AG09319 (cell line): ENCODE data around the gene LSS.

Experiments
- DNase-seq: peaks from one replicate; pipeline ENCODE4 v3.0.0-alpha.2; 2010; ENCODE audit warnings: low read depth; ENCODE audit errors: extremely low read depth
- TF ChIP-seq, protein P1 (sequence below): IDR thresholded peaks from 2 replicates; pipeline ENCODE4 v1.5.1; 2011; ENCODE audit warnings: low read depth, mild to moderate bottlenecking, inconsistent platforms, low read length, moderate library complexity

The LSS gene

DNA sequence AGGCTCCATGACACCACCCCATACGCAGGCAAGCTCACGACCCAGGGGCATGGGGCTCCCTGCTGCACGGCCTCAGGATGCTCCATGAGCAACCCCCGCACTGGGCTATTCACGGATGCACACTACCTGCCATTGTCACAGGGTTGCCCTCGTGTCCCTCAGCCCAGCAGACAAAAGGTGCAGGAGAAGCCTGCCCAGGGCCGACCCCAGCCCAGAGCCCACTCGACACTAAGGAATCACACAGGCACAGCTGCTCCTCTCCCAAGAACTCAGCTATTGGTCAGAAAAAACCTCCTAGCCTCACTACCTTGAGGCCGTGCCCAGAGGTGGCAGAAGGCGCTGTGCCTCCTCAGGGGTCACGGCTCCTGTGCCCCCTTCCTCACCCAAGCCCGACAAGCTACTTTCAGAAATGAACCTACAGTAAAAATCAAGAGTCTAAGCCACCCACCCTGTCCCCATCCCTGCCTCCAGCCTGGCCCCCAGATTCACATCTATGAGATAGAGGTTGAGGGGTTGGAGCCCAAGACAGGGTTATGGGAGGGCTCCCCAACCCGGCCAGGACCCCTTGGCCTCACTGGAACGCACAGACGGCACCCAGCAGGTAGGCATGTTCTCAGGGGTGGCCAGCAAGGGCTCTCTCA is 38.0 kb downstream of the LSS start:
- TF ChIP-seq, protein P1, sequence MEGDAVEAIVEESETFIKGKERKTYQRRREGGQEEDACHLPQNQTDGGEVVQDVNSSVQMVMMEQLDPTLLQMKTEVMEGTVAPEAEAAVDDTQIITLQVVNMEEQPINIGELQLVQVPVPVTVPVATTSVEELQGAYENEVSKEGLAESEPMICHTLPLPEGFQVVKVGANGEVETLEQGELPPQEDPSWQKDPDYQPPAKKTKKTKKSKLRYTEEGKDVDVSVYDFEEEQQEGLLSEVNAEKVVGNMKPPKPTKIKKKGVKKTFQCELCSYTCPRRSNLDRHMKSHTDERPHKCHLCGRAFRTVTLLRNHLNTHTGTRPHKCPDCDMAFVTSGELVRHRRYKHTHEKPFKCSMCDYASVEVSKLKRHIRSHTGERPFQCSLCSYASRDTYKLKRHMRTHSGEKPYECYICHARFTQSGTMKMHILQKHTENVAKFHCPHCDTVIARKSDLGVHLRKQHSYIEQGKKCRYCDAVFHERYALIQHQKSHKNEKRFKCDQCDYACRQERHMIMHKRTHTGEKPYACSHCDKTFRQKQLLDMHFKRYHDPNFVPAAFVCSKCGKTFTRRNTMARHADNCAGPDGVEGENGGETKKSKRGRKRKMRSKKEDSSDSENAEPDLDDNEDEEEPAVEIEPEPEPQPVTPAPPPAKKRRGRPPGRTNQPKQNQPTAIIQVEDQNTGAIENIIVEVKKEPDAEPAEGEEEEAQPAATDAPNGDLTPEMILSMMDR = no peak
- no peak for DNase-seq

DNA sequence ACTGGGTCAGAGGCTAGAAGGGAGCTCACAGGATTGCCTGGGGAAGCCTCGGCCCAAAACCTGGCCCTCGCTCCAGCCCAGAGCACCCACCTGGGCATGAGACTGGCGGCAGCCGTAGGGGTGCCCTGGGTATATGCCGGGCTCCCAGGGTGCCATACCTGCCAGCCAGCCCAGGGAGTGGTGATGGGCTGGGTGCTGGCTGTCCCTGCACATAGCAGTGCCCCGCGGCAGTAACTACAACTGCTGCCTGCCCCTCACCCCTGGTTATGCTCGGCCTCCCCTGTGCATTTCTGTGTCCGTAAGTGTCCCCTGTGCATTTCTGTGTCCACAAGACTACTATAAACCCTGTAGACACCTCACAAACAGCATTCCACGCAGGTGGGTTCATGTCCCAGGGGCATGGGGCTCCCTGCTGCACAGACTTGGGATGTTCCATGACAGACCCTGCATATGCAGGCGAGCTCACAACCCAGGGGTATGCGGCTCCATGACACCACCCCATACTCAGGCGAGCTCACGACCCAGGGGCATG is 38.5 kb downstream of the LSS start:
- no peak for DNase-seq
- TF ChIP-seq, protein P1 = no peak

DNA sequence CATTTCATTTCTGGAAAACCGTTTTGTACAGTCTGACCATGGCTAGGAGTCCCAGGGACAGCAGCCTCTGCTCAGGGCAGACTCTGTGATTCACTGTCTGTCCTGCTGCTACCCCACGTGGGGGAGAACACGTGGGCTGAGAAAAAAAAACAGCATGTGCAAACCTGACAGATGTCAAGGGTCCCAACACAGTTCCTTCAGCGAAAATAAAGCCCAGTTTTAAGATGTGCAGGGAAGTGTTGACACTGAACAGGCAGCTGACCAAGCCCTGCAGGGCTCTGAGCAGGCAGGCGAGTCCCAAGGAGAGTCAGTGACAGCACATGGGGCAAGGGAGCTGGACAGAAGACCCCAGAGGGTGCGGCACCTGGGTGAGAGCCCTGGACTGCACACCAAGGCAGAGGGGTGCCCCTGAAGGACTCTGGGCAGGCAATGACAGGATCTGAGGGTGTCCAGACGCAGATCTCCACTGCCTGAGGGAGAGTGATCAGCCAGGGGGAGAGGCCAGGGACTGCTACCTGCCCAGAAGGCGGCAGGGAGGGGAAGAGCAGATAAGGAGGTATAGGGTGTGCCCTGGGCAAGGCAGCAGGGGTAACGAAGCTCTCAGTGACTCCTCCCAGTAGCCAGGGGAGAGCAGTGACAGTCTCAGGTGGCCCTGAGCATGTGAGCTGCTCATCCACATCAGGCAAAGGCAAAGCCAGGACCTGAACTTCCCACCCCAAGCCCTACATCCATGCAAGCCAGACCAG is 39.2 kb downstream of the LSS start:
- DNase-seq = no peak
- TF ChIP-seq, protein P1 = no peak

- no peak for DNase-seq
- TF ChIP-seq, protein P1 = no peak
These were observed 40.1 kb downstream of the LSS start for GRCh38 chr21:46188226-46189212.

GRCh38 chr21:46187814-46188213 is 40.8 kb downstream of the LSS start:
- no peak for DNase-seq
- TF ChIP-seq, protein P1 = no peak

DNA sequence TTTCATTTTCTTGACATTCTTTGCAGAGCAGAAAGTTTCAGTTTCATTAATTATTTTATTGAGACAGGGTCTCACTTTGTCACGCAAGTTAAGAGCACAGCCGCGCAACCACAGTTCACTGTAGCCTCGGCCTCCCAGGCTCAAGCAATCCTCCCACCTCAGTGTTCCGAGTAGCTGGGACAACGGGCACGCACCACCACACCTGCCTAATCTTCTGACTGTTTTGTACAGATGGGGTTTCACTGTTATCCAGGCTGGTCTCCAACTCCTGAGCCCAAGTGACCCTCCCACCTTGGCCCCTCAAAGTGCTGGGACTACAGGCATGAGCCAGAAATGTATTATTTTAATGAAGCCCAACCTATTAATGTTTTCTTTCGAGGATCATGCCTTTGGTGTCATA is 41.3 kb downstream of the LSS start:
- DNase-seq = no peak
- TF ChIP-seq, protein P1 = no peak
